HCEC 1CT (cell line): ENCODE measurements around the gene OSBPL10.

ENCODE experiments used
- DNase-seq: peaks from one replicate; pipeline ENCODE4 v3.0.0-alpha.2; 2017

The OSBPL10 gene

GRCh38 chr3:31766669-31767068 is 214.4 kb downstream of the OSBPL10 start:
- DNase-seq, result no peak

GRCh38 chr3:31765871-31766270 is 215.2 kb downstream of the OSBPL10 start:
- DNase-seq, result no peak

- DNase-seq, result no peak
Measured at GRCh38 chr3:31763731-31764130, 217.3 kb downstream of the OSBPL10 start.

GRCh38 chr3:31762888-31763351 is 218.1 kb downstream of the OSBPL10 start:
- DNase-seq, result no peak

- no peak for DNase-seq
Measured at GRCh38 chr3:31762097-31762764, 218.8 kb downstream of the OSBPL10 start.

- no peak for DNase-seq
Measured at GRCh38 chr3:31760654-31761053, 220.4 kb downstream of the OSBPL10 start.

- DNase-seq, result no peak
Measured at GRCh38 chr3:31758322-31758965, 222.6 kb downstream of the OSBPL10 start.

GRCh38 chr3:31755926-31756658 is 225.0 kb downstream of the OSBPL10 start:
- no peak for DNase-seq

- DNase-seq, result no peak
Measured at GRCh38 chr3:31754575-31755278, 226.3 kb downstream of the OSBPL10 start.

GRCh38 chr3:31753050-31753425 is 228.0 kb downstream of the OSBPL10 start:
- DNase-seq, result no peak

- DNase-seq, result no peak
Measured at GRCh38 chr3:31752305-31753049, 228.6 kb downstream of the OSBPL10 start.

GRCh38 chr3:31750341-31750740 is 230.7 kb downstream of the OSBPL10 start:
- no peak for DNase-seq

- no peak for DNase-seq
Measured at GRCh38 chr3:31748933-31749295, 232.1 kb downstream of the OSBPL10 start.

GRCh38 chr3:31748281-31748932 is 232.7 kb downstream of the OSBPL10 start:
- DNase-seq, result no peak

- no peak for DNase-seq
Measured at GRCh38 chr3:31747785-31748184, 233.3 kb downstream of the OSBPL10 start.

- DNase-seq, result no peak
Measured at GRCh38 chr3:31744913-31745312, 236.1 kb downstream of the OSBPL10 start.

- no peak for DNase-seq
Measured at GRCh38 chr3:31743331-31744089, 237.6 kb downstream of the OSBPL10 start.

GRCh38 chr3:31740397-31740796 is 240.7 kb downstream of the OSBPL10 start:
- no peak for DNase-seq

- no peak for DNase-seq
Measured at GRCh38 chr3:31738412-31738811, 242.7 kb downstream of the OSBPL10 start.

GRCh38 chr3:31735667-31736066 is 245.4 kb downstream of the OSBPL10 start:
- DNase-seq, result no peak

- no peak for DNase-seq
Measured at GRCh38 chr3:31733234-31733667, 247.8 kb downstream of the OSBPL10 start.
